Skeletal muscle cell (primary cell): ENCODE results near the gene ZBP1.

Experiments
- DNase-seq: peaks from one replicate; pipeline ENCODE4 v3.0.0-alpha.2; 2010; ENCODE audit warnings: low read depth
- H3K4me3 ChIP-seq: 2 replicates; pipeline ENCODE4 v1.5.1; 2011; ENCODE audit warnings: low read depth, mild to moderate bottlenecking, control low read depth, low read length, moderate library complexity

Gene ZBP1

GRCh38 chr20:57621421-57622200, 1.4 kb upstream of the ZBP1 start:
- no peak for DNase-seq
- no peak overlapping the region for H3K4me3 ChIP-seq

GRCh38 chr20:57620999-57621398, 773 bp upstream of the ZBP1 start:
- no peak for DNase-seq
- H3K4me3 ChIP-seq: no peak overlapping the region

- no peak overlapping the region for H3K4me3 ChIP-seq
- DNase-seq: no peak
Measured at GRCh38 chr20:57619051-57619831, 985 bp downstream of the ZBP1 start.

GRCh38 chr20:57618764-57619050, 1.5 kb downstream of the ZBP1 start:
- no peak for DNase-seq
- no peak overlapping the region for H3K4me3 ChIP-seq

GRCh38 chr20:57618091-57618763, 2.0 kb downstream of the ZBP1 start:
- no peak overlapping the region for H3K4me3 ChIP-seq
- DNase-seq: no peak

- H3K4me3 ChIP-seq: no peak overlapping the region
- no peak for DNase-seq
Measured at GRCh38 chr20:57617079-57617795, 3.0 kb downstream of the ZBP1 start.

- H3K4me3 ChIP-seq: no peak overlapping the region
- no peak for DNase-seq
Measured at GRCh38 chr20:57616143-57616951, 3.9 kb downstream of the ZBP1 start.

GRCh38 chr20:57615445-57615811, 4.8 kb downstream of the ZBP1 start:
- H3K4me3 ChIP-seq: no peak overlapping the region
- DNase-seq: no peak

- DNase-seq: no peak
- no peak overlapping the region for H3K4me3 ChIP-seq
Measured at GRCh38 chr20:57614490-57615444, 5.5 kb downstream of the ZBP1 start.

- H3K4me3 ChIP-seq: no peak overlapping the region
- no peak for DNase-seq
Measured at GRCh38 chr20:57613481-57613921, 6.7 kb downstream of the ZBP1 start.

GRCh38 chr20:57612916-57613315, 7.3 kb downstream of the ZBP1 start:
- DNase-seq: no peak
- H3K4me3 ChIP-seq: no peak overlapping the region

- no peak for DNase-seq
- H3K4me3 ChIP-seq: no peak overlapping the region
Measured at GRCh38 chr20:57612436-57612835, 7.8 kb downstream of the ZBP1 start.

- no peak for DNase-seq
- no peak overlapping the region for H3K4me3 ChIP-seq
Measured at GRCh38 chr20:57611586-57612311, 8.5 kb downstream of the ZBP1 start.

GRCh38 chr20:57610261-57610952, 9.8 kb downstream of the ZBP1 start:
- no peak overlapping the region for H3K4me3 ChIP-seq
- DNase-seq: no peak

- H3K4me3 ChIP-seq: no peak overlapping the region
- DNase-seq: no peak
Measured at GRCh38 chr20:57609842-57610167, 10.4 kb downstream of the ZBP1 start.

- DNase-seq: no peak
- no peak overlapping the region for H3K4me3 ChIP-seq
Measured at GRCh38 chr20:57609086-57609841, 11.0 kb downstream of the ZBP1 start.
